22Rv1 (cell line): Measurements from ENCODE around the gene EIF2S1.

Experiments used
- ZFX ChIP-seq: fragments of 450-650 bp; IDR thresholded peaks from 2 replicates; pipeline ENCODE4 v1.6.1; 2017; ENCODE audit warnings: antibody characterized with exemption, borderline replicate concordance
- TF ChIP-seq, protein P1 (sequence below): fragments of 450-650 bp; IDR thresholded peaks from 2 replicates; pipeline ENCODE4 v1.5.1; 2017; ENCODE audit warnings: mild to moderate bottlenecking

DNA sequence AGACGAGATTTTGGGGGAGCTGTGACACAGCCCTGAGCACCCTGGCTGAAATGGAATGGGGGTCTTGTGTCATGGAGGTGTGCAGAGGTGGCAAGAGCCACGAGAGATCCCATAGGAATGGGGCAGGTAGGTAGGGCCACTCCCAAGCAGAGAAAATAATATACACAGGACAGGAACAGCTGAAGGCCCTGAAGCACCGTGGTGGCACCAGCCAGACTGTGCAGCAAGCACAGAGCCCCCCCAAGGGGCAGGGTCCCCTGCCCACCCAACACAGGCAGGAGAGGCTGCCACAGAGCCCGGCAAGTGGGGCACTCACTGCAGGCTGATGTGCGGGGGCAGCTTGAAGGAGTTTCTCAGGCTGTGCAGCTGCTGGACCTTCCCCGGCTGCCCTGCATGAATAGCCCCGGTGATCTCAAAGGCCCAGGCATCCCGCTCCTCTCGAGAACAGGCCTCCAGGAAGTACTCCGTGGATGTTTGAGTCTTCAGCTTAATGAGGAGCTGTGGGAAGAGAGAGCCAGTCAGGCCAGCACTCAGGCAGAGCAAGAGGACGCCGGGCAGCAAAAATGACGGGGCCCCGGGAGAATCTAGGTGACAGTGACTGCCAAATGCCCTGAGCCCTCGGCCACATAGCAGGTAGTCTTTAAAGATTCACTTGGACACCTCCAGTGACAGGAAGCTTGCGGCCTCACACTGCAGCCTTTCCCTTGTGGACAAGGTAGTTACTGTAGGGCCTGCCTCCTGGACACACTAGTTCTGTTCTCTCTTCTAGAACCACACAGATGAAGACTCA lies 35.2 kb downstream of the EIF2S1 start:
- TF ChIP-seq, protein P1, sequence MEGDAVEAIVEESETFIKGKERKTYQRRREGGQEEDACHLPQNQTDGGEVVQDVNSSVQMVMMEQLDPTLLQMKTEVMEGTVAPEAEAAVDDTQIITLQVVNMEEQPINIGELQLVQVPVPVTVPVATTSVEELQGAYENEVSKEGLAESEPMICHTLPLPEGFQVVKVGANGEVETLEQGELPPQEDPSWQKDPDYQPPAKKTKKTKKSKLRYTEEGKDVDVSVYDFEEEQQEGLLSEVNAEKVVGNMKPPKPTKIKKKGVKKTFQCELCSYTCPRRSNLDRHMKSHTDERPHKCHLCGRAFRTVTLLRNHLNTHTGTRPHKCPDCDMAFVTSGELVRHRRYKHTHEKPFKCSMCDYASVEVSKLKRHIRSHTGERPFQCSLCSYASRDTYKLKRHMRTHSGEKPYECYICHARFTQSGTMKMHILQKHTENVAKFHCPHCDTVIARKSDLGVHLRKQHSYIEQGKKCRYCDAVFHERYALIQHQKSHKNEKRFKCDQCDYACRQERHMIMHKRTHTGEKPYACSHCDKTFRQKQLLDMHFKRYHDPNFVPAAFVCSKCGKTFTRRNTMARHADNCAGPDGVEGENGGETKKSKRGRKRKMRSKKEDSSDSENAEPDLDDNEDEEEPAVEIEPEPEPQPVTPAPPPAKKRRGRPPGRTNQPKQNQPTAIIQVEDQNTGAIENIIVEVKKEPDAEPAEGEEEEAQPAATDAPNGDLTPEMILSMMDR: no peak
- TF ChIP-seq ZFX: no peak
